ENCODE data around the gene PASK.

DNA sequence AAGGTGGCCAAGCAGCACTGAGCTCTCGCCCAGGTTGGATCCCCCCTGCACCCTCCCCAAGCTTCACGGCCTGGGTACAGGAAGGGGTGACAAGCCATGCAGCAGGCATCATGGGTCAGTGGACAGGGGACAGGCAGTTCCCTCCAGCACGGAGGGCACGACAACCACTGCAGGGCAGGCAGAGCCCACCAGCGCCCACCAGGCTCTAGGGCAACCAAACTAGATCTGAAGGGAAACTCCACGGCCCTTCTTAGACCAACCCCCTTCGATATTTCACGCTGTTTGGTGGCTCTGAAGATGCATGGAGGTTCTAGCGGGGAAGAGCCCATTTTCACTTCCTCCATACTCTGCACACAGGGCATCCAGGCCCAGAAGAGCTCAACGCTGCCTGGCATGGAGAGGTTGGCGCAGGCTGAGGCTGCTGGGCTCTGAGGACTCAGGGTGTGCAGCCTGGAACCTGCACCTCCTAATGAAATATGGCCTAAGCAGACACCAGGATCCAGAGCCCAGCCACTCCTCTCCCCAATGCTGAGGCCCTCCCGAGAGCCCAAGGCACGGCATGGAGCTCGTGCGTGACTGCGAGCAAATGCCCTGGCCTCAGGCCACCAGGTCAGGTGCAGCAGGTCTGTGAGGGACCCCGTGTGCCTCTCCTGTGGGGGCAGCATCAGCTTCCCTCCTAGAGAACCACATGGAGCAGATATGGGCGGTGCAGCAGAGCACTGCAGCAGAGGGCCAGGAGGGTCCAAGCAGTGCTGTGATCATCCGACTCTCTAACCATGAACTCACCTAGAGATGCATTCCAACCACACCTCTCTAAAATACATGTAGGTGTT lies 38.4 kb downstream of the PASK start:
- TF ChIP-seq, protein P1, sequence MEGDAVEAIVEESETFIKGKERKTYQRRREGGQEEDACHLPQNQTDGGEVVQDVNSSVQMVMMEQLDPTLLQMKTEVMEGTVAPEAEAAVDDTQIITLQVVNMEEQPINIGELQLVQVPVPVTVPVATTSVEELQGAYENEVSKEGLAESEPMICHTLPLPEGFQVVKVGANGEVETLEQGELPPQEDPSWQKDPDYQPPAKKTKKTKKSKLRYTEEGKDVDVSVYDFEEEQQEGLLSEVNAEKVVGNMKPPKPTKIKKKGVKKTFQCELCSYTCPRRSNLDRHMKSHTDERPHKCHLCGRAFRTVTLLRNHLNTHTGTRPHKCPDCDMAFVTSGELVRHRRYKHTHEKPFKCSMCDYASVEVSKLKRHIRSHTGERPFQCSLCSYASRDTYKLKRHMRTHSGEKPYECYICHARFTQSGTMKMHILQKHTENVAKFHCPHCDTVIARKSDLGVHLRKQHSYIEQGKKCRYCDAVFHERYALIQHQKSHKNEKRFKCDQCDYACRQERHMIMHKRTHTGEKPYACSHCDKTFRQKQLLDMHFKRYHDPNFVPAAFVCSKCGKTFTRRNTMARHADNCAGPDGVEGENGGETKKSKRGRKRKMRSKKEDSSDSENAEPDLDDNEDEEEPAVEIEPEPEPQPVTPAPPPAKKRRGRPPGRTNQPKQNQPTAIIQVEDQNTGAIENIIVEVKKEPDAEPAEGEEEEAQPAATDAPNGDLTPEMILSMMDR (IDR thresholded peaks at IDR 0.05 in 2 of 3, conservative IDR thresholded peaks at IDR 0.05 in 1 of 3; ENCODE audit: borderline replicate concordance in 1 of 3, insufficient read depth in 1 of 3, low read depth in 2 of 3, low read length in 2 of 3) = no peak
- TF ChIP-seq ZNF274 (IDR thresholded peaks at IDR 0.05; ENCODE audit: low read depth, low read length) (no peak), FOSL1 (IDR thresholded peaks at IDR 0.05; ENCODE audit: low read depth) (no peak), EGR1 (IDR thresholded peaks at IDR 0.05; ENCODE audit: low read depth) (no peak), EZH2 (IDR thresholded peaks at IDR 0.05) (no peak)

Data from HCT116 (cell line).